Testis (tissue), 2 donors: ENCODE measurements around the gene ZNF248.

Experiments
- POLR2A ChIP-seq: fragments of 450-650 bp; IDR thresholded peaks from one replicate; pipeline ENCODE4 v1.6.1; 2017; ENCODE audit warnings: antibody characterized with exemption, mild to moderate bottlenecking, moderate library complexity
- TF ChIP-seq, protein P1 (sequence below), 3 experiments: fragments of 450-650 bp in 2 of 3; fragments of 200-600 bp in 1 of 3; sonication (generic) in 1 of 3; IDR thresholded peaks; one replicate each; pipeline ENCODE4 v1.5.1; 2016 to 2019; ENCODE audit warnings: antibody characterized with exemption in 3 of 3, mild to moderate bottlenecking in 2 of 3, moderate library complexity in 1 of 3

DNA sequence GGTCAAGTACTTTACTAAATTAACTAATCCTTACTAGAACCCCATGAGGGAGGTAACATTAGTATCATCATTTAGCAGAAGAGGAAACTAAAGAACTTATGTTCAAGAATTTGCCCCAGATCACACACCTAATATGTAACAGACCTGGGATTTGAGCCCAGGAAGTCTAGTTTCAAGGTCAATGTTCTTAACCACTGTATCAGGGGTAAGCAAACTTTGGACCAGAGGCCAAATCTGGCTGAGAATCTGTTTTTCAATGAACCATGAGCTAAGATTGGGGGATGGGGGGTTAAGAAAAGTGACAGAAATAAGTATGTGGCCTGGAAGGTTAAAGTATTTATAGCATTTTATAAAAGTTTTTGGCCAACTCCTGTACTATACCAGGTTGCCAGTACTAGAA is 95.1 kb downstream of the ZNF248 start:
- TF ChIP-seq, protein P1, sequence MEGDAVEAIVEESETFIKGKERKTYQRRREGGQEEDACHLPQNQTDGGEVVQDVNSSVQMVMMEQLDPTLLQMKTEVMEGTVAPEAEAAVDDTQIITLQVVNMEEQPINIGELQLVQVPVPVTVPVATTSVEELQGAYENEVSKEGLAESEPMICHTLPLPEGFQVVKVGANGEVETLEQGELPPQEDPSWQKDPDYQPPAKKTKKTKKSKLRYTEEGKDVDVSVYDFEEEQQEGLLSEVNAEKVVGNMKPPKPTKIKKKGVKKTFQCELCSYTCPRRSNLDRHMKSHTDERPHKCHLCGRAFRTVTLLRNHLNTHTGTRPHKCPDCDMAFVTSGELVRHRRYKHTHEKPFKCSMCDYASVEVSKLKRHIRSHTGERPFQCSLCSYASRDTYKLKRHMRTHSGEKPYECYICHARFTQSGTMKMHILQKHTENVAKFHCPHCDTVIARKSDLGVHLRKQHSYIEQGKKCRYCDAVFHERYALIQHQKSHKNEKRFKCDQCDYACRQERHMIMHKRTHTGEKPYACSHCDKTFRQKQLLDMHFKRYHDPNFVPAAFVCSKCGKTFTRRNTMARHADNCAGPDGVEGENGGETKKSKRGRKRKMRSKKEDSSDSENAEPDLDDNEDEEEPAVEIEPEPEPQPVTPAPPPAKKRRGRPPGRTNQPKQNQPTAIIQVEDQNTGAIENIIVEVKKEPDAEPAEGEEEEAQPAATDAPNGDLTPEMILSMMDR (IDR thresholded peaks at IDR 0.05), result no peak
- TF ChIP-seq POLR2A, result no peak
